ENCODE results near the gene GSTM2. TPM values are rescaled to one million over a fixed set of nuclear protein-coding genes. Genes with fewer than 3 reads are reported as not detected.
"Not testable (repeated sequence)": the region's sequence is repeated elsewhere in the genome, so short reads cannot be mapped to it uniquely, and the experiment has no call there.

GSTM2 gene
- total and polyA plus RNA-seq, 8 donors = 10.4 to 193 (median 32.9) TPM

DNA sequence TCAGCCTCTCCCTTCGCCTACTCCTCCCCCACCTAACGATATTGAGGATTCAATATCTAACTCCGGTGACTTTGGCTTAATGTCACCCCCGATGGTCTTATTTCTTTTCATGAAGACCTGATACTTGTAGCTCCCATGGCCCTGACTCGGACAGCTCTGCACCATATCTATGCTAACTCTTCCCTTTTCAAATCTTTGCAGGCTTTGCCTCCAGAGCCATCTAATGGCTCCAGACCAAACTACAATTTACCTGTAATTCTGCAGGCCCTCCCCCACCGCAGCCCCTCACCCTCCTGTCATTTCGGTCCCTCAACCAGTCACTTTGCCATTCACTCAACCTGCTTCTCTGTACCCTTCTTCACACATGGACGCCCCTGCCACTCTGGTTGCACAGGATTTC, 36.3 kb downstream of the GSTM2 start:
- ATAC-seq (peak in 1 of 4 donors; percentile 47), DNase-seq (no peak), FAIRE-seq (no peak)
- TF ChIP-seq, protein P1, sequence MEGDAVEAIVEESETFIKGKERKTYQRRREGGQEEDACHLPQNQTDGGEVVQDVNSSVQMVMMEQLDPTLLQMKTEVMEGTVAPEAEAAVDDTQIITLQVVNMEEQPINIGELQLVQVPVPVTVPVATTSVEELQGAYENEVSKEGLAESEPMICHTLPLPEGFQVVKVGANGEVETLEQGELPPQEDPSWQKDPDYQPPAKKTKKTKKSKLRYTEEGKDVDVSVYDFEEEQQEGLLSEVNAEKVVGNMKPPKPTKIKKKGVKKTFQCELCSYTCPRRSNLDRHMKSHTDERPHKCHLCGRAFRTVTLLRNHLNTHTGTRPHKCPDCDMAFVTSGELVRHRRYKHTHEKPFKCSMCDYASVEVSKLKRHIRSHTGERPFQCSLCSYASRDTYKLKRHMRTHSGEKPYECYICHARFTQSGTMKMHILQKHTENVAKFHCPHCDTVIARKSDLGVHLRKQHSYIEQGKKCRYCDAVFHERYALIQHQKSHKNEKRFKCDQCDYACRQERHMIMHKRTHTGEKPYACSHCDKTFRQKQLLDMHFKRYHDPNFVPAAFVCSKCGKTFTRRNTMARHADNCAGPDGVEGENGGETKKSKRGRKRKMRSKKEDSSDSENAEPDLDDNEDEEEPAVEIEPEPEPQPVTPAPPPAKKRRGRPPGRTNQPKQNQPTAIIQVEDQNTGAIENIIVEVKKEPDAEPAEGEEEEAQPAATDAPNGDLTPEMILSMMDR (IDR thresholded peaks at IDR 0.05) = no peak
- WGBS, 2 donors = 74 to 76% methylated on average over 8 of the region's 8 CpGs
- H3K4me1 ChIP-seq = no peaks in the 10 kb centered on the region
- intact Hi-C loops (cut with DNase I) = no loop called here
- H3K27me3 ChIP-seq = no peaks in the 10 kb centered on the region
- no peaks in the 10 kb centered on the region for H3K36me3 ChIP-seq
- no peak overlapping the region for H3K4me3 ChIP-seq
- H3K27ac ChIP-seq = no peak overlapping the region
- H3K9me3 ChIP-seq = no peaks in the 10 kb centered on the region

DNA sequence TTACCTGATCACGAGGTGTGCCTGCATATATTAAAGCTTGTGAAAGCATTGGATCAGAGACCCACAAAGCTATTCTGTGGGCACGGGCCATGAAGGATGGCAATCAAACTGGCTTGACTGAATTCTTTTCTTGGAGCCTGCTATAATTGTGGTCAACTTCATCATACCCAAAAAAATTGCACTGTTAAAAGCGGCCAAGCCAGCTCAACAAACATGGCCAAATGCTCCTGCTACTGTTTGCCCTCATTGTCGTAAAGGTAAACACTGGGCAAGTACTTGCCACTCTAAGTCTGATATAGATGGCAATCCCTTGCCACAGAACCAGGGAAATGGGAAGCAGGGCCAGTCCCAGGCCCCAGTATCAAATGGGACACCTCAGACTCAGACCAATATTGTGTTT, 37.6 kb downstream of the GSTM2 start:
- DNase-seq (no peak), ATAC-seq (no peak), FAIRE-seq (no peak)
- TF ChIP-seq, protein P1 (IDR thresholded peaks at IDR 0.05) = no peak
- intact Hi-C loops (cut with DNase I) = no loop called here
- Histone ChIP-seq H3K4me3 (no peak overlapping the region), H3K27ac (no peak overlapping the region), H3K9me3 (no peaks in the 10 kb centered on the region), H3K36me3 (no peaks in the 10 kb centered on the region), H3K27me3 (no peaks in the 10 kb centered on the region), H3K4me1 (no peaks in the 10 kb centered on the region)
- 67 to 69% methylated on average over 4 of the region's 4 CpGs for WGBS, 2 donors

GRCh38 chr1:109708949-109709348, 41.1 kb downstream of the GSTM2 start:
- H3K27ac ChIP-seq; DNase-seq; H3K27me3 ChIP-seq; H3K36me3 ChIP-seq; H3K9me3 ChIP-seq; FAIRE-seq; intact Hi-C loops (cut with DNase I); H3K4me3 ChIP-seq; ATAC-seq; H3K4me1 ChIP-seq: not testable (repeated sequence)
- 79 to 98% methylated on average over 4 of the region's 4 CpGs for WGBS, 2 donors

- DNase-seq; H3K4me3 ChIP-seq; intact Hi-C loops (cut with DNase I); H3K9me3 ChIP-seq; FAIRE-seq; H3K27me3 ChIP-seq; H3K27ac ChIP-seq; H3K4me1 ChIP-seq; H3K36me3 ChIP-seq: not testable (repeated sequence)
- ATAC-seq = peak in 2 of 4 donors; percentile 41 to 43
Measured at GRCh38 chr1:109709822-109710221, 42.0 kb downstream of the GSTM2 start.

GRCh38 chr1:109711593-109712320, 43.9 kb downstream of the GSTM2 start, which contains the start of gene GSTM5:
GSTM5 (plus strand) TSS chr1:109712251; CDS start chr1:109712313, 62 bp downstream.
- peak within 1 kb of the TSS in 1 of 4 donors; percentile 7 for H3K4me3 ChIP-seq
- H3K4me1 ChIP-seq; H3K36me3 ChIP-seq; FAIRE-seq; intact Hi-C loops (cut with DNase I); H3K27ac ChIP-seq; H3K9me3 ChIP-seq; H3K27me3 ChIP-seq: not testable (repeated sequence)
- WGBS, 2 donors = 58 to 62% methylated on average over 33 of the region's 33 CpGs
- ATAC-seq = peak in 3 of 4 donors; percentile 23 to 67 (median 37)
- peak in 1 of 6 donors; percentile 51 for DNase-seq

DNA sequence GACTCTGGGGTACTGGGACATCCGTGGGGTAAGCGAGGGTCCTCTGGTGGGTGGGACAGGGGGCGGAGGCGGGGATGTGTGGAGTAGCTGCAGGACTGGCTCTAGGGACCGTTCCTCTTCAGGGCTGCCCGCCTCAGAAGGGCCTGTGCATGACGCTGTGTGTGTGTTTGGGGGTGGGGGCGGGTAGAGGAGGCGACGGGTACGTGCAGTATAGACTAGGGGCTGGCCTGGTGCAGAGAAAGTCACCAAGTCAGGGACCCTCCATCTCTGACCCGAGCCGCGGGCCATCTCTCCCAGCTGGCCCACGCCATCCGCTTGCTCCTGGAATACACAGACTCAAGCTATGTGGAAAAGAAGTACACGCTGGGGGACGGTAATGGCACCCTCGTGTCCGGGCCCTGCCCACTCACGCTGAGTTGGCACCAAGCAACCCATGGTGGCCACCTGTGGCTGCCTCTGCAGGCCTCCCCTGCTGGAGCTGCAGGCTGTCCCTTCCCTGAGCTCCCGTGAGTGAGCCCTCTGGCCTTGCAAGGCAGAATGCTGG, 44.5 kb downstream of the GSTM2 start:
- Histone ChIP-seq H3K4me3 (peak overlapping the region in 1 of 4 donors; percentile 7), H3K4me1 (no peaks in the 10 kb centered on the region), H3K27ac (no peak overlapping the region), H3K27me3 (no peaks in the 10 kb centered on the region), H3K9me3 (no peaks in the 10 kb centered on the region), H3K36me3 (no peaks in the 10 kb centered on the region)
- peak in 1 of 4 donors; percentile 39 for ATAC-seq
- 74 to 82% methylated on average over 21 to 22 of the region's 22 CpGs for WGBS, 2 donors
- intact Hi-C loops (cut with DNase I) = no loop called here
- no peak for FAIRE-seq
- DNase-seq = no peak
- TF ChIP-seq, protein P1 (IDR thresholded peaks at IDR 0.05) = no peak
